GM13977 (cell line): Measurements from ENCODE around the gene C20orf96.
A peak's percentile ranks its signal among the peaks of the same experiment; 100 is the strongest.

Source experiments
- DNase-seq: peaks from one replicate; pipeline ENCODE4 v3.0.0; 2012; ENCODE audit warnings: low spot score
- in situ Hi-C: fragments of 300-500 bp; cut with MboI; formaldehyde crosslinking; loops from one replicate; pipeline ENCODE4 v1.12.0; 2022; ENCODE audit warnings: low sequenced_read_pairs, low pct_unique_long_range_greater_than_20kb, mixed read lengths, inconsistent platforms; ENCODE audit not compliant: unreplicated experiment
- TF ChIP-seq, protein P1 (sequence below): IDR thresholded peaks from 2 replicates; pipeline ENCODE4 v1.5.1; 2012; ENCODE audit warnings: mild to moderate bottlenecking, control low read depth; ENCODE audit not compliant: insufficient read depth; ENCODE audit errors: extremely low read depth, missing control alignments

C20orf96 gene

DNA sequence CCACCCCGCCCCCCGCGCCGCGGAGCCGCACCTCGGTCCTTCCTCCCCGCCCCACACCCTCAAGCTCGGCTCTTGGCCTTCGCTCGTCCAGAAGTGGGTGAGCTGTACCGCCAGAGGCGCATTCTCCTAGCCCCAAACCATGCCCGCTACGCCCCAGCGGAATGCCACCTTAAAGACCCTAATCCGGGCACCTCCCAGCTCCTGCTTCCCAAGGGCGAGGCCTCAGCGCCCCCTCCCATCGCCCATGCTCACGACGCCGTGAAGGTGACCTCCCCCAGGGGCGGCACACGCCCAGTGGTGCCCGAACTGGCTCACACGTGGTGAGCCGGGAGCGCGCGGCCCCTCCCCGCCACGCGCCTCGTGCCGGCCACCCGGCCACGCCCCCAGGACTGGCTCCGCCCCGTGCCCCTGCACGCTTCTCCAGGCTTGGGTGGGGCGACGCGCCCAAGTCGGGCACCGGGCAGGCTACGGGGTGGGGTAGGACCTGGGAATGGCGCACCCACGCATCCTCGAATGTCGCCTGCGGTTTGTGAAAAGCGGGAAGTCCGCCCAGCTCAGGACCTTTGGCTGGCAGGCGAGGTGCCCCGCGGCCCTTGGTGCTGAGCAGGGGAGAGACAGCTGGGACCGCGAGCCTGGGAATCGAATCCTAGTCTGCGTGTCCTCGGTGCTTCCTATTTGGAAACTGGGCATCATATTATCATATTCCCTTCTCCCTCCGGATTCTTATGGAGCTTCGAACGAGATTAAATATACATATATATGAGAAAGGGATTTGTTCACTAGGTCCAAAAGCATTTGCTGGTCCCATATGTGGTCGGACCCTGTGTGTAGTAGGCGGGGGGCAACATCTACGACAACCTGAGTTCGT, 33.9 kb upstream of the C20orf96 start:
- TF ChIP-seq, protein P1, sequence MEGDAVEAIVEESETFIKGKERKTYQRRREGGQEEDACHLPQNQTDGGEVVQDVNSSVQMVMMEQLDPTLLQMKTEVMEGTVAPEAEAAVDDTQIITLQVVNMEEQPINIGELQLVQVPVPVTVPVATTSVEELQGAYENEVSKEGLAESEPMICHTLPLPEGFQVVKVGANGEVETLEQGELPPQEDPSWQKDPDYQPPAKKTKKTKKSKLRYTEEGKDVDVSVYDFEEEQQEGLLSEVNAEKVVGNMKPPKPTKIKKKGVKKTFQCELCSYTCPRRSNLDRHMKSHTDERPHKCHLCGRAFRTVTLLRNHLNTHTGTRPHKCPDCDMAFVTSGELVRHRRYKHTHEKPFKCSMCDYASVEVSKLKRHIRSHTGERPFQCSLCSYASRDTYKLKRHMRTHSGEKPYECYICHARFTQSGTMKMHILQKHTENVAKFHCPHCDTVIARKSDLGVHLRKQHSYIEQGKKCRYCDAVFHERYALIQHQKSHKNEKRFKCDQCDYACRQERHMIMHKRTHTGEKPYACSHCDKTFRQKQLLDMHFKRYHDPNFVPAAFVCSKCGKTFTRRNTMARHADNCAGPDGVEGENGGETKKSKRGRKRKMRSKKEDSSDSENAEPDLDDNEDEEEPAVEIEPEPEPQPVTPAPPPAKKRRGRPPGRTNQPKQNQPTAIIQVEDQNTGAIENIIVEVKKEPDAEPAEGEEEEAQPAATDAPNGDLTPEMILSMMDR = no peak
- in situ Hi-C loops = no loop called here
- peak; percentile 95 for DNase-seq

DNA sequence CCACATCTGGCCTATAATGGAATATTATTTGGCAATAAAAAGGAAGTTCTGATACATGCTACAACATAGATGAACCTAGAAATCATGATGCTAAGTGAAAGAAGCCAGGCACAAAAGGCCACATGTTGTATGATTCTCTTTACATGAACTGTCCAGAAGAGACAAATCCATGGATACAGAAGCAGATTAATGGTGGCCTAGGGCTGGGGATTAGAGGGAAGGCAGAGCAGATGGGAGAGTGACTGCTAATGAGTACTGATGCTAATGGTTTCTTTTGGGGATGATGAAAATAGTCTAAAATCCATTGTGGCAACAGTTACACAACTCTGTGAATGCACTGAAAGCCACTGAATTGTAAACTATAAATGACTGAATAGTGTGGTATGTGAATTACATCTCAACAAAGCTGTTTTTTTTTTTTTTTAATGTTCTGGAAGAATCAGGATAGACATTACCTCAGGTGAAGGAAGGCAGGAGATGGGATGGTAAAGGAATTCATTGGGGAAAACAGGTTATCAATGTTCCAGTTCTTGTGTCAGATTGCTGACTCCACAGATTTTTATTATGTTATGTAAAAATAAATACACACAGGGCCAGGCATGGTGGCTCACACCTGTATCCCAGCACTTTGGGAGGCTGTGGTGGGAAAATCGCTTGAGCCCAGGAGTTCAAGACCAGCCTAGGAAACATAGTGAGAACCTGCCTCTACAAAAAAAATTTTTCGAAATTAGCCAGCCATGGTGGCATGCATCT, 25.9 kb upstream of the C20orf96 start:
- DNase-seq = no peak
- TF ChIP-seq, protein P1 = no peak
- in situ Hi-C loops = no loop called here

DNA sequence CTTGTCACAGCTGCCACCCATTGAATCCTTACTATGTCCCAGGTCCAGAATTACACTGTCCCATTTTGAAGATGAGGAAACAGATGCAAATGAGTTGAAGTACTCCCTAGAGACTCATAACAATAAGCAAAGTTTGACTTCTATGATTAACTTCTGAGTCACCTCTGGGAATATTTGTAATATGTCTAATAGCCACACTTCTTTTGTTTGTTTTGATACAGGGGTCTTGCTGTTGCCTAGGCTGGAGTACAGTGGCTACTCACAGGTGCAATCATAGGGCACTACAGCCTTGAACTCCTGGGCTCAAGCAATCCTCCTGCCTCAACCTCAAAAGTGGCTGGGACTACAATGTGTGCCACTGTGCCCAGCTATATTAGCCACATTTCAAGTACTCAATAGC, 23.4 kb upstream of the C20orf96 start:
- TF ChIP-seq, protein P1 = no peak
- in situ Hi-C loops = no loop called here
- no peak for DNase-seq

DNA sequence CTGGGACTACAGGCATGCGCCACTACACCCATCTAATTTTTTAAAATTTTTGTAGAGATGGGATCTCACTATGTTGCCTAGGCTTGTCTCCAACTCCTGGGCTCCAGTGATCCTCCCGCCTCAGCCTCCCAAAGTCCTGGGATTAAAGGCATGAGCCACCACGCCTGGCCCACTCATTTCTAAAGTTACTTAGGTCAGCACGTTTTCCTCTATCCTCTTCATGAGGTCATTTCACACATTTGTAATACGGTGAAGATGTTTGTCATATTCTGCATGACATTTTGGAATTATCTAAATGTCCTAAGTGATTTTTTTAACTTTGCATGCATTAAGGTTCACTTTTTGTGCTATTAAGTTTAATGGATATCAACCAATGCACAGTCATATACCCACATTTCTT, 22.9 kb upstream of the C20orf96 start:
- no peak for DNase-seq
- TF ChIP-seq, protein P1 = no peak
- in situ Hi-C loops = no loop called here

DNA sequence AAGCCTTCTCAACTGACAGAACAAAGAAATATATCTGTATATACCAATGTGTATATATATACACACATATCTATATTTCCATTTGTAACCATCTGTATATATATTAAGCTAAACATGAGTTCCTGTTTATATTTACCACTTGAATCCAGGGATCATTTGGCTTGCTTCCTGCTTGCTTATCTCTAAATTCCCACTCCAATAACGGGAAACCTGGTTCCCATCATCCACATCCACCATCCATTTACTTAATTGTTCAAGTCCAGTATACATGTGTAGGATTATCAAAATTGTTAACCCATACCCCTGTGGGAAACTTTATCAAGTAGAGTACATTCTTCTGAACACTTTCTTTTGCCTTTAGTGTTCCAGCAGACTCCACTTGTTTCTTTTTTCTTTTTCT, 22.3 kb upstream of the C20orf96 start:
- DNase-seq = no peak
- TF ChIP-seq, protein P1 = no peak
- in situ Hi-C loops = no loop called here

DNA sequence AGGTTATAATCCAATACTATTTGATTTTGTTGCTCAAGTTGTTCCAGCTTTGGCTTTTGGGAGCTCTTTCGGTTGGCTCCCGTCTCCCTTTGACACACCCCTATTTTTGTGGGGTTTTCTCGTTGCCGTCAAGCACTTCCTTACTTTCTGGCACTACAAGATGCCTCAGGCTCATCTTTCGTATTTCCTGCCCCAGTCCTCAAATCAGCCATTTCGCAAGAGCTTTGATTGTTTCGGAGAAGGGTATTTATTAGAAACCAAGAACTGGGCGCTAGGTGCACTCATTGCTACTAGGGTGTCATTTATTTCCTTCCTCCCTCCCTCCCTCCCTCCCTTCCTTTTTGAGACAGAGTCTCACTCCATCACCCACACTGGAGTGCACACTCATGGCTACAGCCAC, 21.5 kb upstream of the C20orf96 start:
- no peak for DNase-seq
- in situ Hi-C loops = no loop called here
- TF ChIP-seq, protein P1 = no peak
